ENCODE data around the gene PRKD3.
A peak's percentile ranks its signal among the peaks of the same experiment; 100 is the strongest.

The PRKD3 gene

GRCh38 chr2:37343537-37344434, 19.2 kb upstream of the PRKD3 start:
- peak; percentile 68 for DNase-seq (ENCODE audit: low spot score)

GRCh38 chr2:37342591-37343220, 18.1 kb upstream of the PRKD3 start:
- DNase-seq (ENCODE audit: low spot score), result no peak

GRCh38 chr2:37340637-37341036, 16.0 kb upstream of the PRKD3 start:
- DNase-seq (ENCODE audit: low spot score), result no peak

- DNase-seq (ENCODE audit: low spot score), result no peak
Measured at GRCh38 chr2:37338933-37339332, 14.3 kb upstream of the PRKD3 start.

GRCh38 chr2:37337620-37338280, 13.1 kb upstream of the PRKD3 start:
- DNase-seq (ENCODE audit: low spot score), result no peak

GRCh38 chr2:37335604-37336003, 11.0 kb upstream of the PRKD3 start:
- no peak for DNase-seq (ENCODE audit: low spot score)

- no peak for DNase-seq (ENCODE audit: low spot score)
Measured at GRCh38 chr2:37333256-37333655, 8.6 kb upstream of the PRKD3 start.

- DNase-seq (ENCODE audit: low spot score), result no peak
Measured at GRCh38 chr2:37332560-37332959, 7.9 kb upstream of the PRKD3 start.

GRCh38 chr2:37330681-37331080, 6.0 kb upstream of the PRKD3 start:
- no peak for DNase-seq (ENCODE audit: low spot score)

GRCh38 chr2:37326866-37327634, 2.4 kb upstream of the PRKD3 start:
- no peak for DNase-seq (ENCODE audit: low spot score)

GRCh38 chr2:37326285-37326684, 1.7 kb upstream of the PRKD3 start:
- DNase-seq (ENCODE audit: low spot score), result no peak

GRCh38 chr2:37325625-37326071, 1.0 kb upstream of the PRKD3 start:
- no peak for DNase-seq (ENCODE audit: low spot score)

GRCh38 chr2:37324536-37324785, 172 bp downstream of the PRKD3 start:
- DNase-seq (ENCODE audit: low spot score), result peak; percentile 56

- DNase-seq (ENCODE audit: low spot score), result peak; percentile 36
Measured at GRCh38 chr2:37323781-37324535, 675 bp downstream of the PRKD3 start.

GRCh38 chr2:37323176-37323780, 1.4 kb downstream of the PRKD3 start:
- no peak for DNase-seq (ENCODE audit: low spot score)

- DNase-seq (ENCODE audit: low spot score), result no peak
Measured at GRCh38 chr2:37322368-37322767, 2.3 kb downstream of the PRKD3 start.

GRCh38 chr2:37321029-37321682, 3.5 kb downstream of the PRKD3 start:
- DNase-seq (ENCODE audit: low spot score), result no peak

- DNase-seq (ENCODE audit: low spot score), result no peak
Measured at GRCh38 chr2:37319754-37320609, 4.7 kb downstream of the PRKD3 start.

- no peak for DNase-seq (ENCODE audit: low spot score)
Measured at GRCh38 chr2:37318401-37318800, 6.2 kb downstream of the PRKD3 start.

- DNase-seq (ENCODE audit: low spot score), result no peak
Measured at GRCh38 chr2:37317746-37318145, 6.9 kb downstream of the PRKD3 start.

Data from kidney capillary endothelial cell (primary cell).